NT2/D1 (cell line): Measurements from ENCODE around the gene TMC4.

Experiments used
- DNase-seq: peaks from one replicate; pipeline ENCODE4 v3.0.0-alpha.2; 2011; ENCODE audit warnings: low read depth, low spot score
- H3K27me3 ChIP-seq: 2 replicates; pipeline ENCODE4 v1.6.0; 2011; ENCODE audit warnings: mild to moderate bottlenecking; ENCODE audit not compliant: insufficient read length, insufficient read depth
- H3K36me3 ChIP-seq: 2 replicates; pipeline ENCODE4 v1.6.1; 2011; ENCODE audit warnings: mild to moderate bottlenecking, low read length, mixed read lengths; ENCODE audit not compliant: insufficient read depth, insufficient read length
- H3K4me1 ChIP-seq: 2 replicates; pipeline ENCODE4 v1.5.1; 2011; ENCODE audit not compliant: insufficient read depth, insufficient read length
- H3K4me3 ChIP-seq: 2 replicates; pipeline ENCODE4 v1.5.1; 2011; ENCODE audit warnings: low read depth; ENCODE audit not compliant: insufficient read length
- H3K9ac ChIP-seq: 2 replicates; pipeline ENCODE4 v1.6.0; 2011; ENCODE audit warnings: low read depth; ENCODE audit not compliant: insufficient read length
- H3K9me3 ChIP-seq: 2 replicates; pipeline ENCODE4 v1.5.1; 2011; ENCODE audit warnings: mild to moderate bottlenecking, low read length; ENCODE audit not compliant: insufficient read depth
- SUZ12 ChIP-seq: IDR thresholded peaks from 2 replicates; pipeline ENCODE4 v1.6.1; 2011; ENCODE audit not compliant: insufficient read length, insufficient read depth; ENCODE audit errors: extremely low read depth
- YY1 ChIP-seq: IDR thresholded peaks from 2 replicates; pipeline ENCODE4 v1.6.1; 2011; ENCODE audit not compliant: insufficient read length, insufficient read depth
- ZNF274 ChIP-seq: IDR thresholded peaks from 2 replicates; pipeline ENCODE4 v1.6.1; 2011; ENCODE audit warnings: mild to moderate bottlenecking, low read depth, low read length

The TMC4 gene

DNA sequence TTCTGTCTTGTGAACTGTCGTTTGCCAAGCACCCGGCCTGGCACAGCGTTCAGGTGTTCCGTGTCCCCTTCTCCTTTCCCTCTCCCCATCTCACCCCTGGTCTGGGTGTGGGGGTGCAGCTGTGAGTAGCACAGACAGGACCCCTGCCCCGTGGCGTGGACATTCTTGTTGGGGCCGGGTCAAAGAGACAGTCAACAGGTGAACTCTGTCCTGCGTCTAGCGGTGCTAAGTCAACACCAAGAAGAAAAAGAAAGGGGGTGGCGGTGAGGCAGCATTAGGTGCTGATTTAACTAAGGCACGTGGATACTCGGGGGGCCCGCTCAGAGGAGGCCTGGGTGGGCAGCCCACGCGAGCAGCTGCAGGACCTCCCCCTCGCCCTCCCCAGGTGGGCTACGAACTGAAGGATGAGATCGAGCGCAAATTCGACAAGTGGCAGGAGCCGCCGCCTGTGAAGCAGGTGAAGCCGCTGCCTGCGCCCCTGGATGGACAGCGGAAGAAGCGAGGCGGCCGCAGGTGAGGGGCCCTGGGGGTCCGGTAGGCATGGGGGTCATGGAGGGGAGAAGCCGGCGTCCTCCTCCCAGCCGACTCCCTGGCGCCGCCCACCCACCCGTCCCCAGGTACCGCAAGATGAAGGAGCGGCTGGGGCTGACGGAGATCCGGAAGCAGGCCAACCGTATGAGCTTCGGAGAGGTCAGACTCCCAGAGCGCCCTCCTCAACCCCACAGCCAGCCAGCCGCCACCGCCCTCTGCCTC lies 45.1 kb downstream of the TMC4 start:
- no peak overlapping the region for H3K9ac ChIP-seq
- DNase-seq, result no peak
- no peak overlapping the region for H3K4me3 ChIP-seq
- no peaks in the 10 kb centered on the region for H3K27me3 ChIP-seq
- no peaks in the 10 kb centered on the region for H3K4me1 ChIP-seq
- TF ChIP-seq ZNF274, result no peak
- TF ChIP-seq YY1, result no peak
- no peak for TF ChIP-seq SUZ12
- no peaks in the 10 kb centered on the region for H3K9me3 ChIP-seq
- peaks cover 75% of the 10 kb centered on the region for H3K36me3 ChIP-seq

DNA sequence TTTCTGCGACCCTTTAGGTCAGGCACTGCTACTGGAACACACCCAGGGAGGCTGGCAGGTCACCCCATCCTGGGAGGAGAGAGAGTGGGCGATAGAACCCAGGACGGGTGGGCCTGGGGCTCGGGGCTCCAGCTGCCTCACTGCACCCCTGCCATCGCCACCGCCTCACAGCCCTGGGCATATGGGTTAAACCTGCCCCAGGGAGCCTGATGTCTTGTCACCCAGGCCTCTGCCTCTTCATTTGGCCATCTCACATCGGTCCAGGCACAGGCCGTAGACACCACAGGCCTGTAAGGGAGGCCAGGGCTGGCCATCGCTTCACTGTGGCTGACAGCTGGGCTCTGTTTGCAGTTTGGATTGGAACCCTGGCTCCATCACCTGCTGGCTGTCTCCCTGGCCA lies 47.2 kb downstream of the TMC4 start:
- Histone ChIP-seq H3K9me3 (no peaks in the 10 kb centered on the region), H3K9ac (no peak overlapping the region), H3K36me3 (peaks cover 80% of the 10 kb centered on the region), H3K4me3 (no peak overlapping the region), H3K4me1 (no peaks in the 10 kb centered on the region), H3K27me3 (no peaks in the 10 kb centered on the region)
- DNase-seq, result no peak
- TF ChIP-seq ZNF274, result no peak
- TF ChIP-seq SUZ12, result no peak
- no peak for TF ChIP-seq YY1

DNA sequence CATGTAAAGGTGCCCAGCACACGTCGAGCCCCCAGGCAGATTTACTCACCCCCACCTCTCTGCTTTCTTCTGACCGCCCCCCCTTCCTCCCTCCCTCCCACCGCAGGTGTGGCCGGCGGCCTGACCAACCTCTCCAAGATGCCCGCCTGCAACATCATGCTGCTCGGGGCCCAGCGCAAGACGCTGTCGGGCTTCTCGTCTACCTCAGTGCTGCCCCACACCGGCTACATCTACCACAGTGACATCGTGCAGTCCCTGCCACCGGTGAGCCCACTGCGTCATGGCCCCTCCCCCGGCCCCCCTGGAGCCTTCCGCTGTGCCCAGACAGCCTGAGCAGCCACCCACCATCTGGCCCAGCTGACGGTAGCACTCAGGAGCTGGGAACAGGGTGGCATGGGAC lies 48.6 kb downstream of the TMC4 start:
- Histone ChIP-seq H3K4me1 (no peaks in the 10 kb centered on the region), H3K36me3 (peaks cover 86% of the 10 kb centered on the region), H3K27me3 (no peaks in the 10 kb centered on the region), H3K4me3 (no peak overlapping the region), H3K9me3 (no peaks in the 10 kb centered on the region), H3K9ac (no peak overlapping the region)
- TF ChIP-seq ZNF274 (no peak), YY1 (no peak), SUZ12 (no peak)
- DNase-seq, result no peak

DNA sequence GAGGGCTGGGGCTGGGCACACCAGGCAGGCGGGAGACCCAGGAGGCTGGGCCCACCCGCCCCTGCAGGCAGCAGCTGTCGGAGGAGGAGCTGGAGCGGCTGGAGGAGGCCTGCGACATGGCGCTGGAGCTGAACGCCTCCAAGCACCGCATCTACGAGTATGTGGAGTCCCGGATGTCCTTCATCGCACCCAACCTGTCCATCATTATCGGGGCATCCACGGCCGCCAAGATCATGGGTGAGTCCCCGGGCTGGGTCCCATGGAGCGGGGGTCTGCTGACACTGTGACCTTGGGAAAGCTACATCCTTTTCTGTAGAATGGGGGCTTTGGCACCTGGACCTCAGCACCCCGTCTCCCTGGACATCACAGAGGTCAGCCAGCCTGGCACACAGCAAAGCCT lies 49.3 kb downstream of the TMC4 start:
- no peaks in the 10 kb centered on the region for H3K4me1 ChIP-seq
- H3K4me3 ChIP-seq, result no peak overlapping the region
- H3K9me3 ChIP-seq, result no peaks in the 10 kb centered on the region
- peaks cover 85% of the 10 kb centered on the region for H3K36me3 ChIP-seq
- TF ChIP-seq SUZ12, result no peak
- no peak for TF ChIP-seq YY1
- no peak for TF ChIP-seq ZNF274
- H3K27me3 ChIP-seq, result no peaks in the 10 kb centered on the region
- H3K9ac ChIP-seq, result no peak overlapping the region
- no peak for DNase-seq

DNA sequence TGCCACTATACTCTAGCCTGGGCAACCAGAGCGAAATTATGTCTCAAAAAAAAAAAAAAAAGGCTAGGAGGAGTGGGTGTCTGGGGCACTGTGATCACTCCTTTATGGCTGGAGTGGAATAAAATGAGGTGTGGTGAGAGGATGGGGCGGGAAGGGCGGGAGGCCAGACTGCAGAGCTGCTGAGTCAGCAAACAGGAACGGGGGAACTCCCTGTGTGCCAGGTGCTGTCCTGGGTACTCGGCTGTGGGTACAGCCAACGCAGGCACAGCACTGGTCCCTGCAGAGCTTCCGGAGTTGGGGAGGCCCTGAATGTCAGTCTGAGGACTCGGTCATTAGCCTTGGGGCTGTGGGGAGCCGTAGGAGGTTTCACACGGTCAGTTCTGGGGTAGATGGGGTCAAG lies 51.7 kb downstream of the TMC4 start:
- no peaks in the 10 kb centered on the region for H3K4me1 ChIP-seq
- H3K9me3 ChIP-seq, result no peaks in the 10 kb centered on the region
- DNase-seq, result no peak
- H3K27me3 ChIP-seq, result no peaks in the 10 kb centered on the region
- H3K9ac ChIP-seq, result no peak overlapping the region
- no peak for TF ChIP-seq ZNF274
- no peak for TF ChIP-seq YY1
- no peak for TF ChIP-seq SUZ12
- peaks cover 81% of the 10 kb centered on the region for H3K36me3 ChIP-seq
- H3K4me3 ChIP-seq, result no peak overlapping the region

DNA sequence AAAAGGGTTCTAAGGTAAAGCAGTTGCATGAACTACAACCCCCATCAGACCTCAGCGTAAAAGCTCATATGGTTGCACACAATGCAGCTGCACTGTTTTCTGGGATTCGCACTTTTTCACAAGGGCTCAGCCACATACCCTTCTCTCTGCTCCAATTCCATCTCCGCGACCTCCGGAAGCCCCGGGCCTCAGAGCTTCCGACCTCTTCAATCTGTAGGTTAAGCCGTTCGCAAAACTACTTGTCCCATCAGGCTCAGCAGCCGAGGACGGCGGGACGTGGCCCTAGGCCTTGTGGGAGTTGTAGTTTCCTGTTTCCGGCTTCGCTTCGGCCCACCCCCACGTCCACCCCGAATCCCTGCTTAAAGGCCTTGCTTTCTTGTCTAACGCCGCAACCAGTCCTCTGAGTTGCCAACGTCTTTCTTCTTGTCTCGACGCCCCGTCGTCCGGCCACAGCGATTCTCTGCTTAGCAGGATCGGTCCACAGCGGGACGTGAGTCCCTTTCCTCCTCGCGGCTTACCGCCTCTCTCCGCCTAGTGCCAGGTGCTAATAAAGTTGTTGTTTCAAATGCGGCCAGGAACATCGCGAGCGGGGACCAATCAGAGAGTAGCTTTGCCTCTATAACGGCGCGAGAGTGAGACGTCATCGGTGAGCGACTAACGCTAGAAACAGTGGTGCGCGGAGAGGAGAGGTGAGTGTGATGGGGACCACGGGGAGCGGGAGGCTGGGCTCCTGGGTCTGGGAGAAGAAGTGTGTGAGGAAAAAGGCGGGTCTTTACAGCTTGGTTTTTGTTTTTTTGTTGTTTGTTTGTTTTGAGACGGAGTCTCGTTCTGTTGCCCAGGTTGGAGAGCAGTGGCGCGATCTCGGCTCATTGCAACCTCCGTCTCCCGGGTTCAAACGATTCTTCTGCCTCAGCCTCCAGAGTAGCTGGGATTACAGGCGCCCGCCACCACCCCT lies 57.6 kb downstream of the TMC4 start, which contains the start of the genes PRPF31 and TFPT:
Gene PRPF31, plus strand, starts transcription at position 646 of the 955 bp plus-strand sequence. CDS start 2,525 bp downstream, outside the sequence.
Gene TFPT, minus strand, starts transcription at position 549 of the 955 bp plus-strand sequence. Its CDS starts 388 bp downstream, at position 161.
- TF ChIP-seq SUZ12 (no peak), YY1 (peak; percentile 7), ZNF274 (no peak)

More for the DNA sequence above, 57.6 kb downstream of the TMC4 start, which contains the start of the genes PRPF31 and TFPT:
- peak within 1 kb of the TSS; percentile 71 for H3K4me3 ChIP-seq
- H3K36me3 ChIP-seq, result peaks cover 50% of the 10 kb centered on the region
- H3K4me1 ChIP-seq, result no peaks in the 10 kb centered on the region
- peak within 1 kb of the TSS; percentile 91 for H3K9ac ChIP-seq
- H3K9me3 ChIP-seq, result no peaks in the 10 kb centered on the region
- no peaks in the 10 kb centered on the region for H3K27me3 ChIP-seq
- peak; percentile 93 for DNase-seq
